HG02763 (cell line): ENCODE data around the gene PGD.
"Not testable (repeated sequence)": the region's sequence is repeated elsewhere in the genome, so short reads cannot be mapped to it uniquely, and the experiment has no call there.

Experiments
- ATAC-seq: cut with Tn5 transposase; IDR thresholded peaks from one replicate; pipeline ENCODE4 v1.9.1; 2021; ENCODE audit warnings: mild to moderate bottlenecking, moderate library complexity; ENCODE audit not compliant: unreplicated experiment

The PGD gene

DNA sequence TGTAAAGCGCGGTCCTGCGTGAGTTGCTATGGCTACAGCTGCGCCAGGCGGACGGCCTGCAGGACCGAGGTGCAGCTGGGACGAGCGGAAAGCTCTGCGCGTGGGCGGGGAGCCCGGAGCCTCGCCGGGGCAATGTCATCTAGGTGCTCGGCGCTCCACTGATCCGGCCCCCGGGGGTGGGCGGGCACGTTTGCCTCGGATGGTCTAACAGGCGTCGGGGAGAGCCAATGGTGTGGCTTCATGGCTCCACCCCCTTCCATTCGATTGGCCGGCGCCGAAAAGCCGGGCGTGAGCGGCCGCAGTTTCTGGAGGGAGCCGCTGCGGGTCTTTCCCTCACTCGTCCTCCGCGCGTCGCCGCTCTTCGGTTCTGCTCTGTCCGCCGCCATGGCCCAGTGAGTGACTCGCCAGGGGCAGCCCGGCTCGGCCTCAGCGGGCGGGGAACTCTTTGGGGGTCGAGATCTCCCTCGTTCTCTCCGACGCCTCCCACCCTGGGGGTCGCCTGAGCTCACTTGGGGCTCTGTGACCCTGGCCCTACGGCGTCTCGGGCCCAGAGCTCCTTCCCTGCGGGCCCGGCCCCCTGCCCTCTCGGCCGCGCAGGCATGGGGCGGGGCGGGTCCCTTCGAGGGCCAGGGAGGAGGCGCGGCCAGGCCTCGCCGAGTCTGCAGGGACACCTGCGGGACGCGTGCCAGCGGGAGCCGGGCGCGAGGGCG, at the start of gene PGD:
PGD (plus strand) TSS at position 331 of the 710 bp plus-strand sequence; CDS start at position 385, 54 bp downstream.
- peak; percentile 94 for ATAC-seq

DNA sequence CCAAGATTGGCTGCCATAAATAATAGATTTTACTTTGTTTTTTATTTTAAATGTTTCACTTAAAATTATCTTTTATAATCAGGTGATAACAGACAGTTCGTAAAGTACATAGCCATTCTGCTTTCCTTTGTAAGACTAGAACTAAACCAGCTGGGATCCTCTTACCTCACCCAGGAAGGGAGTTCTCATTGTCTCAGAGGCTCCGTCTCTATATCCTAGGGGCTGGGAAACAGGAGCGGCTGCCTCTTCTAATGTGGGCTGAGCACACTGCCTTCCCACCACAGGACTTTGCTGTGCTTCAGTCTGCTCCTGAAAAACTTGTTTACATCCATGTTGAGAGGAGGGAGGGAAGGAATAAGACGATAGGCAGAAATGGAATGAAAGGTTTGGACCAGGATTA, 45.6 kb upstream of the PGD start:
- ATAC-seq = no peak

DNA sequence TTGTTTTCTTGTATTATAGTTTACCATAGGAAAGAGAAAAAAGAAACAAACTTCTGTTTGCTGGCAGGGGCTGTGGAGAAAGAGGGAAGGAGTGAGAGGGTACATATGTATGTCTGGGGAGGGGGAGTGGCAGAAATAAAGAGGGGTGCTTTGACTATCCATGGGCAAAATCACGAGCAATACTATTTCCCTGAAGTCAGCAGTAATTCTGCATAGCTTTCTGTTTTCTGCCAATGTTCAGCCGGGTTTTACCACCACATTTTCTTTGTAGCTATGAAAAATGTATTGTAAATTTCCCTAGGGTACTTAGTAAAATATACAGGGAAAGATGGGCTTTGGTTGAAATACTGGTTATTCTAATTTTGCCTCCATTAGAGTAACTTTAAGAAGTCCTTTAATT, 45.2 kb upstream of the PGD start:
- ATAC-seq = no peak

- no peak for ATAC-seq
Measured at GRCh38 chr1:10360045-10360444, 38.8 kb upstream of the PGD start.

DNA sequence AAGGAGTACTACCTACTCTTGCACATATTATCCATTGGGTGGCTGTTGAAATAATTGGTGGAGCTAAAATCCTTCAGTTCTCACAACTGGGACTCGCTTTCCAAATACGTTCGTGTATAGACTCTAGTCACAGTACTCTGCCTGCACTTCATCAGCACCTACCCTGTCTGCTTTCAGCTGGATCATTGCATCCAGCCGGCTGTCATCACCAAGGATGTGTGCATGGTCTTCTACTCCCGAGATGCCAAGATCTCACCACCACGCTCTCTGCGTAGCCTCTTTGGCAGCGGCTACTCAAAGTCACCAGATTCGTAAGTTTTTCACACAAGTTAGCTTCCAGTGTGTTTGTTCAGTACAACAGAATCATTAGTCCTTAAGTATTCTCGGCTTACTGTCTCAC, 37.3 kb upstream of the PGD start:
- no peak for ATAC-seq

DNA sequence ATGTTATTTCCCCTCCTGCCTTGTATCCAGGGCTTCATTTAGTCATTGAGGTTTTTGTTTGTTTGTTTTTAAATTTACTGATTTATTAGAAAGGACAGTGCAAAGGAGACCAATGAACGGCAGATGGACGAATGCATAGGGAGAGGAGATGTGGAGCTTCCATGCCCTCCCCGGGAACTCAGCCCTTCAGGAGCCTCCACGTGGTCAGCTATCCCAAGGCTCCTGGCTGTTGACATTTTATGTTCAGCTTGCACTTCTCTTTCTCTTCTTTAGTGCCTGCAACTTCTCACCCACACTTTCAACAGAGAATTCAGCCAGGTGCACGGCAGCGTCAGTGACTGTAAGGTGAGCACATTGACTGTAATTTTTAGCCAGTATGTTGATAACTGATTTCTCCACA, 30.7 kb upstream of the PGD start:
- no peak for ATAC-seq

- no peak for ATAC-seq
Measured at GRCh38 chr1:10374442-10374860, 24.4 kb upstream of the PGD start.

GRCh38 chr1:10377365-10378029, 21.4 kb upstream of the PGD start:
- ATAC-seq = not testable (repeated sequence)

GRCh38 chr1:10378081-10378841, 20.6 kb upstream of the PGD start:
- no peak for ATAC-seq

GRCh38 chr1:10379101-10379620, 19.7 kb upstream of the PGD start:
- ATAC-seq = no peak

GRCh38 chr1:10379676-10380075, 19.2 kb upstream of the PGD start:
- no peak for ATAC-seq

DNA sequence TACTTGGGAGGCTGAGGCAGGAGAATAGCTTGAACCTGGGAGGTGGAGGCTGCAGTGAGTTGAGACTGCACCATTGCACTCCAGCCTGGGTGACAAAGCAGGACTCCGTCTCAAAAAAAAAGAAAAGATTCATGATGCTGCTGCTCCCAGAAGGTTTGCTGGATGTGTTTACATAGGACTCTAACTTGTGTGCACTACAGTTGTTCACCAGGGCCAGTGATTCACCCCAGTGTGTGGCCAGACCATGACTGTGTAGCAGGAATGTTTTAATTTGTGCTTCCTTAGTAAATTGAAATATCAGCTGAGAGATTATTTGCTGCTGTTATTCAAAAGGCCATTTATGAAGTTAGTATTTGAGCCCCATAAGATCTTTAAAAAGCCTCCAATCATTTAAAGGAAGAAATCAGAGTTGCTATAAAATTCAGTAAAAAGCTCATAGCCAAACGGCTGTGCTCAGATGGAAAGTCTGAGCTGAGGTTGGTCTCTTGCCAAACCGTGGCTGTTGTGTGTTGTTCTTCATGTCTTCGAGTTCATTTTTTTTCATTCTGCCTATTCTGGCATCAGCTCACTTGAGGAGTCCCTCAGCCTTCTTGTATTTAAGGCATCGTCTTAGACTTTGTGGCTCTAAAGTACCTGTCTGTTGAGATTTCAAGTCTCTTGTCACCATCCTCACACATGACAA, 18.1 kb upstream of the PGD start:
- ATAC-seq = no peak

GRCh38 chr1:10383630-10384029, 15.2 kb upstream of the PGD start:
- ATAC-seq = no peak

DNA sequence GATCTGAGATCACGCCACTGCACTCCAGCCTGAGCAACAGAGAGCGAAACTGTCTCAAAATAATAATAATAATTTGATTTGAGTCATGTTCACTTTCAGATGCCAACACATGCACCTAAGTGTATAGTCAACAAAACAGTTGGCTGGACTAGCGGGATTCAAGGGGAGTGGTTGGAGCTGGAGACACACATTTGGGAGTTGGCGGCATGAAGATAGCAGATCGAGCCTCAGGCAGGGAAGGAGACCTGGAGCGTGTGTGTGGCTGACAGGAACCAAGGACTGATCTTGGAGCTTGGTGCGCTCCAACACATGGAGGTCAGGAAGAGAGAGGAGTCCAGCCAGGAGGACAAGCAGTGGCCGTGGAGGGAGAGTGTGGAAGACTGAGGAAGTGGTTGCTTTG, 14.6 kb upstream of the PGD start:
- ATAC-seq = no peak

DNA sequence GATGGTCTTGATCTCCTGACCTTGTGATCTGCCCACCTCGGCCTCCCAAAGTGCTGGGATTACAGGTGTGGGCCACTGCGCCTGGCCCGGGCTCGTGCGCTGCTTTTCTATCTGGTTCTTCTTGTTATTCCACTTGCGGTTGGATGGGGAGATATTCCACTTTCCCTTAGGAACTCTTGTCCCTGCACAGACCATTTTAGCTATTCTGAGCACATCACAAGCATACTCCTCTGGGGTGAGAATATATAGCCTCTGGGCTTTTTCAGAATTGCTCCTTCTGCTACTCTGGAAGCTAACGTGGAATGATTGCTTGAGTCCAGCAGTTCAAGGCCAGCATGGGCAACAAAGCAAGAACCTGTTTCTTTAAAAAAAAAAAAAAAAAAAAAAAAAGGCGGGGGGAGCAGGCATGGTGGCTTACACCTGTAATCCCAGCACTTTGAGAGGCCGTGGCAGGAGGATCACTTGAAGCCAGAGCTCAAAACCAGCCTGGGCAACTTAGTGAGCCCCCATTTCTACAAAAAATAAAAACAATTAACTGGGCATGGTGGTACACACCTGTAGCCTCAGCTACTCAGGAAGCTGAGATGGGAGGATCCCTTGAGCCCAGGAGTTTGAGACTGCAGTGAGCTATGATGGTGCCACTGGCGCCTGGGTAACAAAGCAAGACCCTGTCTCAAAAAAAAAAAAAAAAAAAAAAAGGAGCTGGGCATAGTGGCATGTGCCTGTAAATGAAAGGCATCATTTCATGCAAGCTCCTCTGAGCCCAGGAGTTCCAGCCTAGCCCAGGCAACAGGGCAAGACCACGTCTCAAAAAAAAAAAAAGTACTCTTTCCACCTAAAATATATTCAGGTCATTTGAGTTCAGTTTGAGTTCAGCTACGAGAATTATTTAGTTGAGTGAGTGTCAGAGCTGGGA, 11.8 kb upstream of the PGD start:
- ATAC-seq = no peak

DNA sequence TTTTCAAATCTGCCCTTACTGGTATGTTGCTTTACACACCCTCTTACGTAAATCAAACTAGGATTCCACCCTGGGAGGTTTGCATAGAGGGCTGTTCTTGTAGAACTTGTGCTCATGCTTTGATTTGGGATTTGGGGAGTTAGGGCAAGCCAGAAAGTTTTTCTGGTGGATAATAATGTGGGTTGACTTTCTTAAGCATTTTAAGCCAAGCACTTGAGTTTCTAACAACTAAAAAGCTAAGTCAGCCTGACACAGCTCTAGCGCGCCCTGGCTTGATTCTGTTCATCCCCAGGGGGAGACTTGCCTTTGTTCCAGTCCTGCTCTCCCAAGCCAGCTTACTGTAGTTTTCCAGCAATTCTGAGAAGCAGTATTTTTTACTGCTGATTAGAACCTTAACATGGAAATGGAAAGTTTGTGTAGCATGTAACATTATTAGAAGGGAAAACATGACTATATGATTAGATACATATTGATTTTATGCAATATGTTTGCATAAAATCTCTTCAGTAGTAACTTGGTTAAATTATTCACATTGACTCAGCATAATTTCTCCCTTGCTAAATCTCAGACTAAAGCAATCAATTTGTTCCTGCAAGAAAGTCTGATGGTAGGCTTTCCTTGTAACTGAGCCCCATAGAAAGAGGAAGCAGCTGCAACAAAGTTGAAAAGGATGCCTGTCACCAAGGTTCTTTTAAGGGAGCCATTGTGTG, 11.0 kb upstream of the PGD start:
- no peak for ATAC-seq

DNA sequence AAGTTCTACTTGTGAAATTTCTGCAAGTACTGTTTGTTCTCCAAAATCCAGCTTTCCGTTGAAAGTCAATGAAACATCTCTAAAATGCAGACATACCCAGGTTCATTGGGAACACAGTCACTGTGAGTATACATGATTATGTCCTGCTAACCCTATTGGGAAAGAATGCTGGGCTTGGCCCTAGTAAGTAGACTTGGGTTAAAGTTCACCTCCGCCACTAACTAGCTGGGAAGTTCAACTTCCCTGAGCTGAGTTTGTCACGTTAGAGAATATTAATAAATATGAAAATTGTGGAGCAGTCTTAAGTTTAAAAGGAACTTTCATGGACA, 10.5 kb upstream of the PGD start:
- ATAC-seq = no peak

GRCh38 chr1:10389271-10389973, 9.4 kb upstream of the PGD start:
- no peak for ATAC-seq

DNA sequence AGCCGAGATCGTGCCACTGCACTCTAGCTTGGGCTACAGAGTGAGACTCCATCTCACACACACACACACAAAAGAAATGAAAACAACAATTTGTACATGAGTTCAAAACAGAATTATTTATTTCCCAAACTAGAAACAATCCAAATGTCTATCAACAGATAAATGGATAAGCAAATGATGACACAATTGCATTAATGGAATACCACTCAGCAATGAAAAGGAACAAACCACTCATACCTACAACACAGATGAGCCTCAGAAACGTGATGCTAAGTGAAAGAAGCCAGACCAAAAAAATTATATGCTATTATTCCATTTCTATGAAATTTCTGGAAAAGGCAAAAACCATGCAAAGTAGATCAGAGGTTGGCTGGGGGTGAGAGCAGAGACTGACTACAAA, 2.0 kb upstream of the PGD start:
- ATAC-seq = no peak
